ENCODE data around the gene LRRC18. TPM values are rescaled to one million over a fixed set of nuclear protein-coding genes. Genes with fewer than 3 reads are reported as not detected.

LRRC18 gene
- not detected for total RNA-seq
- long read RNA-seq: 0 reads

DNA sequence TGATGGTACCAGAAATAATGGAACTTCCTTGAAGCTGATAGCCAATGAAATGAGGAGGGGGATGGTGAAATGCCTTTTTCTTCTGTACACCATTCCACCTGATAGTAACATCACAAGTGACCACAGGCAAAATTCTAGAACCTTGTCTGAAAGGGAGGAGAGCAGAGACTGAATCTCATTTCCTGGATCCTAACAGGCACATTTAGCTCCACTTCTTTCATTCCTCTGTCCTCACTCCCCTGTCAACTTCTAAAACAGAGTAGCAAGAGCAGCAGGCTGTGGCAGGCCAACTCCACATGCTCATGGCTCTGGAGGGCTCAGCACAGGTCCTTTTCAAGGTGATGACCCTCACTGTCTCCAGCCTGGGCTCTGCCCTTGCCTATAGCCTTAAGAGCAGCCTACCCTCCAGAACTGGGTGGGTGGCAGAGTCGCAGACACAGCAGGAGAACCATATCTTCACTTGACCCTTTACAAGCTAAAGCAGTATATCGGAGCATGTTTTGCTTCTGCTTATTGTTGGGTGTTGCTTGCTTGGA is at the start of gene LRRC18:
Gene LRRC18 (minus strand): TSS at position 51 of the 536 bp plus-strand sequence. CDS start 25,685 bp downstream, outside the sequence.
- DNase-seq (no peak), ATAC-seq (no peak)
- intact Hi-C loops (cut with DNase I, micrococcal nuclease): no loop called here

DNA sequence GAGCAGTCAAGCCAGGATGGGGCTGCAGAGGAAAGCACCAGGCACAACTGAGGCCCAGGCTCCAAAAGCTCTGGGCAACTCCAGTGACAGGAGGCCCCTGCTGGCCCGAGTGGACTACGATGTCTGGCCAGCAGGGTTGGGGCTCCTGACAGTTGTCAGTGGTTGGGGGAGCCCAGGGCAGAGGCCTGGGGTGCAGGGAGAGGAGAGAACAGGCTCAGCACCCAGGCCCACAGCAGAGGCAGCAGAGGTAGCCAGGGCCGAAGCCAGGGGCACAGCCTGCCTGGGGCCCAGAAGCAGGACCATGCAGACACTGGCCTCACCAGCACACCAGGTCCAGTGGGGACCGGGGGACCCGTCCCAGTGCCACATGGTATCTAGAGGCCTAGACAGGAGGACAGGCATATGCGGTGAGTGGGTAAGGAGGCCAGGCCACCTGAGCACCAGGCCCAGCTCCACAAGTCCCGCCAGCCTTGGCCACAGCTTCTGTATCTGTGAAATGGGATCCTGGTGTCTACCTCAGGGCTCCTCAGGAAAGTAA is 46.0 kb upstream of the LRRC18 start:
- intact Hi-C loops (cut with DNase I, micrococcal nuclease): loop anchor here in 1 of 2 donors (10.0 kb wide), 1 partner anchor 179 kb away; no protein-coding TSS in a partner anchor
- DNase-seq (no peak), ATAC-seq (no peak)

DNA sequence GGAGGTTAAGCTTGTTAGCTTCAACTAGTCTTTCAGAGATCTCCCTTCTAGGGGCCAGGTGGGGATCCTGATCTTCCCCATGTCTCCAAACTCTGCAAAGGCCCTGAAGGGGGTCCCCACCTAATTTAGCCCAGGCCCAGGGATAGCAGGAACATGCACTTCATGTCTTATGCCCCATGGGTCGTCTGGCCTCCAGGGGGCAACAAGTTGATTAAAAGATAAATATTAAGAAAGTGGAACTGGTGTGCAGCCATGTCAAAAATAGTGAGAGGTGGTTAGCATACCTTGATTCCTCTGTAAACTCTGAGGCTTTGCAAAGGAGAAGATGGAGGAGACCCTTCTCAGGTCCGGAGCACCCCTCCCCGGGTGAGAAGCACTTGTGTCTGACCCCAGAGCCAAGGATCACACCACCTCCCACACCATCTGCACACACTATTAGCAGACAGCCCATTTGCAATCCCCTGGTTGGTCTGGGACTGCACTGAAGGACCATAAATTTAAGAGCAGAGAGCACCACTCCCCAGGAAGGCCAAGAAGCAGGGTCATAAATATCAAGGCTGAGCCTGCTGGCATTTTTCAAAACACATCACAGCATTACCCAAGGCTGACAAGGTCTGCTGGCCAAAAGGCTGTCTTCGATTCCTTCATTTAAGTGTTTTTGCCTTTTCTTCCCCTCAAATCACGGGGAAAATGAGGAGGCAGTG is 44.2 kb upstream of the LRRC18 start:
- DNase-seq: no peak
- ATAC-seq: no peak
- intact Hi-C loops (cut with DNase I, micrococcal nuclease): loop anchor here in 1 of 2 donors (10.0 kb wide), 1 partner anchor 181 kb away; no protein-coding TSS in a partner anchor

DNA sequence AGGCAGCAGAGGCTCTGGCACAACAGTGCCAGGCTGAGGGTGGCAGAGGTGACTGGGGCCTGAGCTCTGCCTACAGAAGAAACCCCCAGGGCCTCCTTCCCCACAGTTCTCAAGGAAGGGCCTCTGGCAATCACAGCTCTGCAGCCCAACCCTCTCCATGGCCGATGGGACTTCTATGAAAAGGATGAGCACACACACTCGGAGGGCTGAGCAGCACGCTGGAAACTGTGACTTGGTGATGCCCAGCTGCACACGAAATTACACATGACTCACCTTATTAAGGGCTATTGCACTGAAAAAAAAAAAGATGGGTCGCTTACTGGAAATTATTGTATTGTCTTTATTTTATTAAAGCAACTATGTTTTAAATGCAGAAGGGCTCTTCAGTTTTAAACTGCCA is 42.9 kb upstream of the LRRC18 start:
- DNase-seq: no peak
- no peak for ATAC-seq

DNA sequence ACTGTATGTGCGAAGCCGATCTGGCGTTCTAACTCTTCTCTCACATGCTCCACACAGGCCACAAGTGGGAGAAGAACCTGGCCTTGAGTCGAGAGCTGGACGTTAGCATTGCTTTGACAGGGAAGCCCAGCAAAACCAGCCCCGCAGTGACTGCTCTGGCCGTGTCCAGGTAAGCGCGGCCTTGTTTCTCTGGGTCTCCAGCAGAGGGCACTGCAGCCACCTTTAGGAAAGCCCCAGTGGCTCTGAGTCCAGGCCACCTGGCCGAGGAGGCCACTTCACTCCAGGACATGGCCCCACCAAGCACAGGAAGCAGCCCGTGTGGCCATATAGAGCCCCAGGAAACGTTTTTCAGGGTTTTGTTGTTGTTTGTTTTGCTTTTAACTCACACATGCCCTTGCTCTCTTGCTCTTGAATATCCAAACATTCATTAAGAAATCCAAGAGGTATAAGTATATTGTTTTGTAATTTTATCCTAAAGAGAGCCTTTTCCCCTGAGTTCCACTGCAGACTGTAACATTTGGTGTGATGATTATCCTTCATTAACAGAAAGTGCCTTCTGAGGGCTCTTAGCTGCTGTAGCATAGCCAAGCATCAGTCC is 41.8 kb upstream of the LRRC18 start:
- DNase-seq (peak in 1 of 2 donors; percentile 48), ATAC-seq (peak; percentile 70)
- intact Hi-C loops (cut with DNase I, micrococcal nuclease): loop anchor here in 1 of 2 donors (10.0 kb wide), 1 partner anchor 183 kb away; no protein-coding TSS in a partner anchor

More for the DNA sequence above, 42.9 kb upstream of the LRRC18 start:
- intact Hi-C loops (cut with DNase I, micrococcal nuclease): loop anchor here in 1 of 2 donors (10.0 kb wide), 1 partner anchor 182 kb away; no protein-coding TSS in a partner anchor

DNA sequence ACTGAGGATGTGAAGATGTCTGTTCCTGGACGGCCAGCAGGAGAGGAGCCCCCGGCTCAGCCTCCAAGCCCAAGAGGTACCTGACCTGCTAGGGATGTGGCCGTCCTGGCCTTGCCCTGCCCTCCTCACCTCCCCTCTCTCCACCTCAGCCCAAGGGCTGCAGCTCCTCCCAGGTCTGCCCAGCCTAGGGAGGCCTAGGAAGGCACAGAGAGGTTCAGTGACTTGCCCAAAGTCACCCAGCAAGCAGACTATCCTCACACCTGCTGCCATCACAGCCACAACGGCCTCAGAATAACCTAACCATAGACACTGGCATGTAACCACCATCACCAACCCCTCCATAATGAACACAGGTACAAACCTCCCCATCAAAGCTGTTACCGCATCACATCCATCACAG is 38.7 kb upstream of the LRRC18 start:
- DNase-seq: no peak
- intact Hi-C loops (cut with DNase I, micrococcal nuclease): no loop called here
- ATAC-seq: no peak

DNA sequence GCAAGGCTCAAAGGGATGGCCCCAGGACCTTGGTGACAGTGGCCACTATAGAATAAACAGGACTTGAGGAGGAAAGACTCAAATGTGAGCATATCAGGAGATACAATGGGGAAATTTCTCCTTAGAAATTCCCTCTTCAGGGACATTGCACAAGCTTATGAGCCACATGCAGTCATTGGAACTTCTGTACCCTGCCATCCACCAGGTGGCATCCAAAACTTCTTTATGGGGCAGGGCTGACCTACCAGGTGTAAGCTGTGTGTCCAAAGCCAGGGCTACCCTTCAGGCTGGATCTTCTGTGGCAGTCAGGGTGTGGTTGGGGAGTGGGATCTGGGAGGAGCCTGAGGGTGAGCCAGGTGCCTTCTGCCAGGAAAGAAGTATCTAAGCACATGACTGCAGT is 36.6 kb upstream of the LRRC18 start:
- DNase-seq (no peak), ATAC-seq (no peak)
- intact Hi-C loops (cut with DNase I, micrococcal nuclease): no loop called here

DNA sequence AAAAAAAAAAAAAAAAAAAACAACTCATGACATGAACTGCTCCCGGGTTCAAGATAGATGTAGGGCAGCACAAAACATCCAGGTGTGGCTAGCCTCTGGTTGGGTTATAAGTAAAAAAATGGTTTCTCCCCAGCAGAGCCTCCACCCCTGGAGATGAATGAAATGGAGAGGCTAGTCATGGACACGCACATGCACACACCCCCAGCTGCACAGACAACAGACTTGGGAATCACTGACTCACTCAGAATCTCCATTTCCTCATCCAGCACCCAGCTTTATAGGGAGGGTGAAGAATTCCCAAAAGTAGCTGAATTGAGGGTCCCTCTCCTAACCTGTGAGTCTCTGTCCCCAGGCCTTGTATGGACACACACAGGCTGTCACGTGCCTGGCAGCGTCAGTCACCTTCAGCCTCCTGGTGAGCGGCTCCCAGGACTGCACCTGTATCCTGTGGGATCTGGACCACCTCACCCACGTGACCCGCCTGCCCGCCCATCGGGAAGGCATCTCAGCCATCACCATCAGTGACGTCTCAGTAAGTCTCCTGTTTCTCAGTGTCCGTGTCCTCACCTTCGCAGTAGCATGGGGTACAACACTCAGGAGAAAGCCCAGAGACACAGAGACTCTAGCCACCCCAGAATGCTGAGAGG is 35.0 kb upstream of the LRRC18 start:
- DNase-seq (no peak), ATAC-seq (no peak)
- intact Hi-C loops (cut with DNase I, micrococcal nuclease): no loop called here

DNA sequence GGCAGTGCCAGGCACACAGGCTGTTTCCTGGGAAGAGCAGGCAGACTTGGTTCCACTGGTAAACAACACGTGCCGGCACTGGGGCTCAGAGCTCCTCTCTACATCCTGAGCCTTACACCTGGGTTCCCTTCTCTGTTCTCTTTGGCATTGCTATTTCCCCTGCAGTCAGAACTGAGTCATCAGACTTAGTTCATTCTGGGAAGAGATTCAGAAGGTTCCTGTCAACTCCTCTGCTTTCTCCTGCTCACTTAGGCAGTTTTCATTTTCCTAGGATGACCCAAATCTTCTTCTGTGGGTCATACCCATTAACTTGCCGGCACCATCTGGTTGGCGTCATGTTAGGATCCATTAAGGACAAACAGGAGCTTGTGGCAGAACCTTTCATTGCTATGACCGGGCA is 33.4 kb upstream of the LRRC18 start:
- intact Hi-C loops (cut with DNase I, micrococcal nuclease): no loop called here
- DNase-seq (no peak), ATAC-seq (no peak)

DNA sequence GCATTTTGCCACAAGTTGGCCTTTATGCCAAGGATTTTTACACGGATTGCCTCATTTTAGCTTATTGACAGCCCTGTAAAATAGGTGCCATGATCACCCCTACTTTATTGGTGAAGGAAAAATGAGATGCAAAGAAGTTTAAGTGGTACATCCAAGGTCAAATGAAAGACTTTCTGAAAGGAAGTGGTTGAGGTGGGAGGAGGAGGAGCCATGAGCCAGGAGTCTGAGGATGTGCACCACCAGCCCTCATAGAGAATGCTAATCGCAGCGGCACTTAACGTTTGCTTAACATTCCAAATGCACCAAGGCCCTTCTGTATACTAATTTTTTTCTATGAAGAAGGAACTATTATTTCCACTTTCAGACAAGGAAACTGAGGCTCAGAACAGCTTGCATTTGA is 31.0 kb upstream of the LRRC18 start:
- intact Hi-C loops (cut with DNase I, micrococcal nuclease): no loop called here
- no peak for ATAC-seq
- DNase-seq: no peak

DNA sequence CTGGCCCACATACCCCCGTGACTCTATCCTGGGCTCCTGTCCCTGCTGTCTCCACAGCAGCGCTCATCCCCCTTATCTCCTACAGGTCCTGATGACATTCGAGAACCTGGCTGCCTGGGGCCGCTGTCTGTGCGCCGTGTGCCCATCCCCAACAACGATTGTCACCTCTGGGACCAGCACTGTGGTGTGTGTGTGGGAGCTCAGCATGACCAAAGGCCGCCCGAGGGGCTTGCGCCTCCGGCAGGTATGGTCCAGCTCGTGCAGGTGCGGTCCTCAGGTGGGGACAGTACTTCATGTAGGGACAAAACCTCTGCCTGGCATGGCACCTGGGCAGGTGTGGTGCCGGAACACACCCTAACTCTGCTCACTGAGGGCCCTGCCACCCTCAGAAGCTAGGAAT is 30.4 kb upstream of the LRRC18 start:
- DNase-seq: no peak
- ATAC-seq: no peak
- intact Hi-C loops (cut with DNase I, micrococcal nuclease): no loop called here

DNA sequence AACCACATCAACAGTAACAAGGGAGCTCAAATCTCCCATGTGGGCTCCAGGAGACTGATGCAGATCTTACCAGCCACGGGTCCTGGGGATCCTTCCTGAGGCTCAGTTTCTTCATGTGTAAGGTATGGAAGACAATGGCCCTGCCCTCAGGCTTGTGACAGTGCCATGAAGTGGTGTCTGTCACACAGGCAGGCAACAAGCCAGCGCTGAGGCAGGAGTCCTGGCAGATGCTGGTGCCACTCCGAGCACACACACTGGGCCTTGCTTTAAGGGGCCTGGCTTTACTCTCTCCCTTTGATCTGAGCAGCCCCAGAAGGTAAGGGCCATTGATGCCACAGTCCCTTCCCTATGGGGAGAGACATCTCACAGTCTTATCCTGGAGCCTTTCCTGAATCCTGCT is 28.4 kb upstream of the LRRC18 start:
- DNase-seq: no peak
- no peak for ATAC-seq
- intact Hi-C loops (cut with DNase I, micrococcal nuclease): no loop called here

DNA sequence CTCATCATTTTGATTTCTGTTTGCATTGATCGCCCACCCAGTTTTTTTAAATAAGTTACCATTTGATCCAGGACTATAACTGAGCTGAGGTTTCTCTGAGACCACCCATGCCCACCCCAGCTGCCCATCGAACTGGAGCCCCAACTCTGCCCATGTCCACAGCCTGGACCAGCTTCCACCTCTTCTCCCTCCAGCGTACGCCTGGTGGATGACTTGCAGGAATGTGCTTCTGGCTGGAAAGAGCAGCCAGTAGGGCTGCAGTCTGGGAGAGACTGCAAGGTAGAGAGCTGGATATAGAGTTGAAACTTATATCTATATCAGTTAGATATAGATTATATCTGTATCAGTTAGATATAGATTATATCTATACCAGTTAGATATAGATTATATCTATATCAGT is 25.8 kb upstream of the LRRC18 start:
- DNase-seq (no peak), ATAC-seq (no peak)
- intact Hi-C loops (cut with DNase I, micrococcal nuclease): no loop called here

DNA sequence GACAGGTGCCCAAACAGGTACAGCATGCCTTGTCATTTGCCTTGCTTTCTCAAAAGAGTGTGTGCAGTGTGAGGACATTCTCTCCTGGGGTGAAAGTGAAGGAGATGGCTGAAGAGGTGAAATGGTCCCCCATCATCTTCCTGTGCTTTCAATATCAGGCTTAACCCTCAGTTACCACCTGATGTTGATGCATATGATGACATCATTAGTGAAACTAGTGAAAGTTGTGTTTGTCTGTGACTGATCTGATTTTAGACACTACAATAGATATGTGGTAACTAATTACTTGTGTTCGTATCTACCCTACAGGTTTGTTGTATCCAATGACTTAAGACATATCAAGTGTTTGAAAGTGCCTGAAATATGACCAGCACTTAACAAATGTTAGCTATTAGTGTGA is 24.4 kb upstream of the LRRC18 start:
- no peak for ATAC-seq
- intact Hi-C loops (cut with DNase I, micrococcal nuclease): no loop called here
- DNase-seq: no peak

DNA sequence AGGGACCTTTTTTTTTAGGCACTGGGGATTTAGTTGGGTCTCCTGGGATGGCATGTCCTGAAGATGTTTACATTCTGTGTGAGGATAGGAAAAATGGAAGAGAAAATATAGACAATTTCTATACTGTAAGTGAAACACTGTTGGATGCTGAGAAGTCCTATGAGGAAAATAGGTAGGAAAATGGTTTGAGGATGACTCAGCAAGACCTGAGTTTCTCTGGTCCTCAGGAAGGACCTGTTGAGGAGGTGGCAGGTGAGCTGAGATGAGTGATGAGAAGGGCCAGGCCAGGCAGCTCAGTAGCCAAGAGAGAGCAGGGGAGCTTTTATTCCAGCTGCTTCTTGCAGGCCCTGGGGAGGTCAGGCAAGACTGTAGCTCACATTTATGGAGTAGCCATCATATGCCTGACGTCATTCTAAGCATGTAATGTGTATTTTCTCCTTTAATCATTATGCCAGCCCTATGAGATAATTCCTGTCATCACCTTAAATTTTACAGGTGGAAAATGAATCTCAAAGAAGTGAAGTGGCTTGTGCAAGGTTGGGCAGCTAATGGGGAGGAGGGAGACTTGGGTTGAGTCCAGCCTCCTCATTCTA is 19.1 kb upstream of the LRRC18 start:
- intact Hi-C loops (cut with DNase I, micrococcal nuclease): no loop called here
- no peak for DNase-seq

DNA sequence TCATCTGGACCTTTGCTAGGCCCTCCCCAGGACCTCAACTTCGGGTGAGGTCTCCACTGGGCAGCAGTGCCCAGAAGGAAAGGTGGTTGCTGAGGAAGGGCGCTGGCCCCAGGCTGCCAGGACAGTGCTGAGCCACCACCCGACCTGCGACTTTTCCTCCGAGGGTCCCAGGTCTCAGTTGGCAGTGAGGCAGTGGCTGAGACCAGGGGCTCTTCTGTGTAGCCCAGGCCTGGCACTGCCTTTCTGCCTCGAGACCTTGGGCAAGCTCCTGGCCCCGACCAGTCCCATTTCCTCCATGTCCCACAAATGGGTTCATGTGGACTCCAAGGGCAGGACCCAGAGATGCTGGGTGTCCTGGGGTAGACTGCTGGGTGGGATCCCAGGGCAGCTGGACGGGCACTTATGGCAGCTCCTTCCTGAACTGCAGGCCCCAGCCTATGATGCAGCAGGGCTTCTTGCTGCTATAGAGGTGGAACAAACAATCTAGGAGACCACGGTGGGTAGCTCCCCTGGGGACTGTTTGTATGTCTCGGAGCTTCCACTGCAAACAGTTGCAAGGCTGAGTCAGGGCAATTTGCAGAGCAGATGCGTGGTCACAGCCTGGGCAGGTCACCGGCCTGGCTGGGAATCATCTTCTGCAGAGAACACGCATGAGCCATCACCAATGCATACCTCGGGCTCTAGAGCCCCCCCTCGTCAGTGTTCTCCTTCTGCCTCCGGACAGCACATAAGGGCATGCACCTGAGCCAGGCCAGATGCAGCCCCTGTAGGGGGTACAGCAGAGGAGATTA is 17.9 kb upstream of the LRRC18 start:
- DNase-seq (no peak), ATAC-seq (no peak)
- intact Hi-C loops (cut with DNase I, micrococcal nuclease): no loop called here

More for the DNA sequence above, 19.1 kb upstream of the LRRC18 start:
- no peak for ATAC-seq

DNA sequence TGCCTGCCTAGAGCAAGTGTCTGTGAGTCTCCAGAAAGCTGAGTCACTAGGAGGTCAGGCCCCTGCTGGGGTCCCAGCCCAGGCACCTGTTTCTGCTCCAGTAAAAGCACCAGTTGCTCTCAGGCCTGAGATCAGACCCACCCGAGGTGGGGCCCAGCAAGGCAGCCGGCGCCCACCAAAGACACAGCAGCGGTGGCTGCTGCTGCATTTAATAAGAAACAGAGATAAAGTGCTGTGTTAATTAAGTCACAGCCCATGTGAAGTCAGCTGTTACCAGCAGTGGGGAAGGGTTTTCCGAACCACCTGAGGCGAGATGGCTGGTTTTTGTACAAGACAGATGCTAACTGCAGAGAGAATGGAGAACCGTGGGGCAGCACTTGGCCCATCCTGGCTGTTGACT is 12.1 kb upstream of the LRRC18 start:
- intact Hi-C loops (cut with DNase I, micrococcal nuclease): no loop called here
- DNase-seq (no peak), ATAC-seq (no peak)

DNA sequence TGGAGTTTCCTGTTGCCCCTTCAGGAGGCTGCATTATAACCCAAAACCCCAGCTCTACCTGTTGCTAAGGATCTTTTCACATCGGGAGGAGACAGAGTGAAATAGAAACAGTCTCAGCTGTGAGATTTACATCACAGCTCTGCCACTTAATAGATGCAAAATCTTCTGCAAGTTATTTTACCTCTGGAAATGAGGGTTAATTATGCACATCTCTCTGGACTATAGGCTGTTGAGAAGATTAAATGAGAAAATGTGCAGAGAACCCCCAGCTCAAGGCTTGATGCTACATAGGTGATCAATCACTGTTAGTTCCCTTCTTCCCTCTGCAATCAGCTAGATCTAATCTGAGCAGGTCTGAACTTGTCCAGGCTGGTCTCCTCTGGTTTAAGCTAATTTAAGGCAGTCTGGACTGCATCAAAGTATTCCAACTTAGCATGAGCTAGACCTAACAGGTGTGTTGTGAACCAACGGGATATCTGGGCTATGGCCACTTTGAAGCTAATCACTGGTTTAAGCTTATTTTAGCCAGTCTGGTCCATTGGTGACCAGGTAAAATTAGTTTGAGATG is 8.9 kb upstream of the LRRC18 start:
- DNase-seq (no peak), ATAC-seq (no peak)
- intact Hi-C loops (cut with DNase I, micrococcal nuclease): no loop called here

All from left colon (tissue), 2 donors.